ENCODE measurements around the gene SPRR2G. TPM values are rescaled to one million over a fixed set of nuclear protein-coding genes. Genes with fewer than 3 reads are reported as not detected.
"Not testable (repeated sequence)": the region's sequence is repeated elsewhere in the genome, so short reads cannot be mapped to it uniquely, and the experiment has no call there.

SPRR2G gene
- total RNA-seq: not detected

DNA sequence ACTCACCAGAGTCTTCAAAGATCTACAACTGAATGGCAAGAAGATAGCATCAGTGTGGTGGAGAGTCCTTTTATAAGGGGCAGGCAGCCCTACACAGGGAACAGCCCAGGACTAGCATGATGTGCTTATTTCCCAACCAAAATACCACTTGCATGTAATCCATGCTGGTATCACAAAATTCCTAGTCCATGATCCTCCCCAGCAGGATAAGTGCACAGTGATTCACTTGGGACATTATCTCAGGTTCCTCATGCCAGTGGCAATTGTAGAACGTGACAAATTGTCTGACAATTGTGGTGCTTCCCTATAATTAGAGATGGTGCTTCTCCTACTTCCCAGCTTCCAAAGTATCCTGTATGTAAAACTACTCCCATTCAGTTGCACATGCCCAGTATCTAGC is at the start of gene SPRR2G:
SPRR2G (minus strand) TSS at position 45 of the 400 bp plus-strand sequence. CDS start 780 bp downstream, outside the sequence.
- Histone ChIP-seq H3K9me3 (no peaks in the 10 kb centered on the region), H3K36me3 (replicated peaks in 1 of 2; ENCODE audit: insufficient read depth in 1 of 2, low read depth in 2 of 2) (no peaks in the 10 kb centered on the region), H3K4me3 (no peak within 1 kb of the TSS), H3K4me1 (no peaks in the 10 kb centered on the region), H3K27me3 (no peaks in the 10 kb centered on the region), H3K27ac (no peak within 1 kb of the TSS)
- DNase-seq (no peak), ATAC-seq (no peak)
- TF ChIP-seq POLR2A (IDR thresholded peaks at IDR 0.05): no peak
- TF ChIP-seq, protein P1, sequence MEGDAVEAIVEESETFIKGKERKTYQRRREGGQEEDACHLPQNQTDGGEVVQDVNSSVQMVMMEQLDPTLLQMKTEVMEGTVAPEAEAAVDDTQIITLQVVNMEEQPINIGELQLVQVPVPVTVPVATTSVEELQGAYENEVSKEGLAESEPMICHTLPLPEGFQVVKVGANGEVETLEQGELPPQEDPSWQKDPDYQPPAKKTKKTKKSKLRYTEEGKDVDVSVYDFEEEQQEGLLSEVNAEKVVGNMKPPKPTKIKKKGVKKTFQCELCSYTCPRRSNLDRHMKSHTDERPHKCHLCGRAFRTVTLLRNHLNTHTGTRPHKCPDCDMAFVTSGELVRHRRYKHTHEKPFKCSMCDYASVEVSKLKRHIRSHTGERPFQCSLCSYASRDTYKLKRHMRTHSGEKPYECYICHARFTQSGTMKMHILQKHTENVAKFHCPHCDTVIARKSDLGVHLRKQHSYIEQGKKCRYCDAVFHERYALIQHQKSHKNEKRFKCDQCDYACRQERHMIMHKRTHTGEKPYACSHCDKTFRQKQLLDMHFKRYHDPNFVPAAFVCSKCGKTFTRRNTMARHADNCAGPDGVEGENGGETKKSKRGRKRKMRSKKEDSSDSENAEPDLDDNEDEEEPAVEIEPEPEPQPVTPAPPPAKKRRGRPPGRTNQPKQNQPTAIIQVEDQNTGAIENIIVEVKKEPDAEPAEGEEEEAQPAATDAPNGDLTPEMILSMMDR (IDR thresholded peaks at IDR 0.05): no peak
- 54 to 61% methylated on average over 1 of the region's 1 CpG for WGBS, 2 donors
- intact Hi-C loops (cut with DNase I): no loop called here

DNA sequence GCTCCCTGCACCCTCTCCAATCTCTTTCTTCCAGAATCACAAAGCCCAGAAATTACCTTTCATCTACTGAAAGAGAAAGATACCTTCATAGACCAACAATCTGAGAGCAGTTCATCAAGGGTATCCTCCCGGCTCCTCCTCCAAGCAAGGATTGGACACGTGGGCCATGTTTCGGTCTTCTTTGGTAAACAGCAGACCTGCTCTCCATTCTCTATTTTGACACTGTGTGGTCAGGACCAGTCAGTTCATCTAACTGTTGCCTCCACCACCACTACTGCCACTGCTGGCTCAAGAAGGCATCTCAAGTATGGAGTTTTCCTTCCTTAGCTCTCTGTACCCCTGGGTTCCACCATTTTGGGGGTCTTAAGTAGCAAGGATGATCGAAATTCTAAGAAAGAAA is 44.5 kb upstream of the SPRR2G start:
- Histone ChIP-seq H3K4me3 (no peak overlapping the region), H3K36me3 (replicated peaks in 1 of 2; ENCODE audit: insufficient read depth in 1 of 2, low read depth in 2 of 2) (no peaks in the 10 kb centered on the region), H3K9me3 (no peaks in the 10 kb centered on the region), H3K27me3 (no peaks in the 10 kb centered on the region), H3K4me1 (no peaks in the 10 kb centered on the region), H3K27ac (no peak overlapping the region)
- WGBS, 2 donors: 43 to 67% methylated on average over 4 of the region's 4 CpGs
- TF ChIP-seq POLR2A (IDR thresholded peaks at IDR 0.05): no peak
- TF ChIP-seq, protein P1 (IDR thresholded peaks at IDR 0.05): no peak
- DNase-seq (no peak), ATAC-seq (no peak)
- intact Hi-C loops (cut with DNase I): no loop called here

DNA sequence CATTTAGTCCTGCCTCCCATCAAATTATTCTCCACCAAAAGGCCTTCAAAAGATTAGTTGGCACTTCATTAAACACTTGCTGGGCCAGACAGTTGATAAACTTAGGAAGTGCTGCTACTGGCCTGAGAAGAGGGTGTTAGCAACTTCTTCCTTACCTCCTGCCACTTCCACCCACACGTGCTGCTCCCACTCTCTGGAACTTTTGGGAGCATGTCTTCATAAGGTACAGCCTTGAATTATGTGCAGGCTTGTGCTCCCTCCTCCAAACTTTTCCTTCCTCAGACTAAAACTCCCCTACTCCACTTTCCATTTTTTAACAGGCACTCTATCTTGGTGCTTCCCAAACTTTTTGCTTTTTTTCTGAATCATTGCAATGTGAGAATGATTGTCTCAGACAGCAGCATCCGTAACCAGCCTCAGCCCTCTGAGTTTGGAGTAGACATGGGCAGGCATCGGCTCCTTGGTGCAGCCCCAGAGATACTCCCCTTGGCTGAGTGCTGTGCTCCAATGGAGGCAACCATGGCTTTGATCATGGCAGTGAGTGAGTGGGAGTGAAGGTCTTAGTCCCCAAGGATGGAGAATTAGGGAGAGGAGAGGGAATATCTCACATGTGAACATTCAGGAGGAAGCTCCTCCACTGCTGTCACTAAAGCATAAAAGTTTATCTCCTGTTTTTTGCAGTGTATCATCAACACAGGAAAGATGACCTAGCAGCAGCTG is 43.8 kb upstream of the SPRR2G start:
- TF ChIP-seq, protein P1 (IDR thresholded peaks at IDR 0.05): no peak
- no peak for TF ChIP-seq POLR2A (IDR thresholded peaks at IDR 0.05)
- no peaks in the 10 kb centered on the region for H3K9me3 ChIP-seq
- no peak for DNase-seq
- no peak overlapping the region for H3K4me3 ChIP-seq
- H3K27me3 ChIP-seq: no peaks in the 10 kb centered on the region
- intact Hi-C loops (cut with DNase I): loop anchor here (5.0 kb wide), 1 partner anchor 272 kb away; no protein-coding TSS in a partner anchor
- WGBS, 2 donors: 33 to 45% methylated on average over 3 of the region's 3 CpGs
- no peaks in the 10 kb centered on the region for H3K4me1 ChIP-seq
- H3K36me3 ChIP-seq (replicated peaks in 1 of 2; ENCODE audit: insufficient read depth in 1 of 2, low read depth in 2 of 2): no peaks in the 10 kb centered on the region
- ATAC-seq: no peak
- no peak overlapping the region for H3K27ac ChIP-seq

DNA sequence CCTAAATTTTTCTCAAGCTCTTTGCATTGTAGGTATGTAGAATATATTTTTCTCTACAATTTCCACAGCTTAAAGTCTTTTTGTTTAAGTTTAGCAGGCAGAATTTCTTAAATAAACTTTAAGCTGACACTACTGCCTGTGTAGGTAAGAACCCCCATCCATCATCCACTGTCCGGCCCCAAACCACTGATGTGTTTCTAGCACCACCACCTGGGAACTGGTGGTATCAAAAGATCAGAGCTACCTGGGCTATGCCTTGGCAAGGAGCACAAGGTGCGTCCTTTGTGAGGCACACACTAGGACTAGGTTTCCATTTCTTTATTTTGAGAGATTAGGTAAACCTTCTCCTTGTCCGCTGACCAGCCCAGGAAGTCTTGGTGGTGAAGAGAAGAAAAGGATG is 42.0 kb upstream of the SPRR2G start:
- TF ChIP-seq, protein P1 (IDR thresholded peaks at IDR 0.05): peak in 6 of 7 experiments; percentile 22 to 68 (median 56)
- no peak for TF ChIP-seq POLR2A (IDR thresholded peaks at IDR 0.05)
- Histone ChIP-seq H3K9me3 (no peaks in the 10 kb centered on the region), H3K27ac (no peak overlapping the region), H3K36me3 (replicated peaks in 1 of 2; ENCODE audit: insufficient read depth in 1 of 2, low read depth in 2 of 2) (no peaks in the 10 kb centered on the region), H3K27me3 (no peaks in the 10 kb centered on the region), H3K4me3 (no peak overlapping the region), H3K4me1 (no peaks in the 10 kb centered on the region)
- ATAC-seq (peak; percentile 52), DNase-seq (peak; percentile 20 to 36 (median 28))
- intact Hi-C loops (cut with DNase I): loop anchor here (5.0 kb wide), 1 partner anchor 270 kb away; no protein-coding TSS in a partner anchor
- 8 to 13% methylated on average over 3 of the region's 3 CpGs for WGBS, 2 donors

DNA sequence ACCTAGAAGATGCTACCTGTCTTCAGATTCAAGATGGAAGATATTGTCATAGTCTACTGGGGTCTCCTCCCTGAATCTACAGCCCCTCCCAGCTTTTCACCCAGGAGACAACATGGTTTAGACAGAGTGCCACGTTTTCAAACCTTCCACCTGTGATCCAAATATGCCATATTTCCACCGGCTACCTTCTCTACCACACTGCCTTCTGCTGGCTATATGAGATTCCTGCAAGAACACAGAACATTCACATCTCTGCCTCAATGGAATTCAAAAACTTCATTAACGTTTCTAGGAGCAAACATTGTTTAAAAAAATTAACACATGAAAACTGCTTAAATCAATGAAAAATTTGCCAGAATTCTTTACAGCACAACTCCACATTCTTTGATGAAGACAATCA is 39.7 kb upstream of the SPRR2G start:
- DNase-seq (peak in 3 of 4 donors; percentile 17 to 27 (median 25)), ATAC-seq (no peak)
- Histone ChIP-seq H3K36me3 (replicated peaks in 1 of 2; ENCODE audit: insufficient read depth in 1 of 2, low read depth in 2 of 2) (no peaks in the 10 kb centered on the region), H3K4me1 (no peaks in the 10 kb centered on the region), H3K27ac (no peak overlapping the region), H3K27me3 (no peaks in the 10 kb centered on the region), H3K9me3 (no peaks in the 10 kb centered on the region), H3K4me3 (no peak overlapping the region)
- TF ChIP-seq POLR2A (IDR thresholded peaks at IDR 0.05): no peak
- TF ChIP-seq, protein P1 (IDR thresholded peaks at IDR 0.05): peak in 6 of 7 experiments; percentile 38 to 75 (median 72)
- intact Hi-C loops (cut with DNase I): loop anchor here (5.0 kb wide), 1 partner anchor 268 kb away; no protein-coding TSS in a partner anchor
- 1 to 7% methylated on average over 3 of the region's 3 CpGs for WGBS, 2 donors

DNA sequence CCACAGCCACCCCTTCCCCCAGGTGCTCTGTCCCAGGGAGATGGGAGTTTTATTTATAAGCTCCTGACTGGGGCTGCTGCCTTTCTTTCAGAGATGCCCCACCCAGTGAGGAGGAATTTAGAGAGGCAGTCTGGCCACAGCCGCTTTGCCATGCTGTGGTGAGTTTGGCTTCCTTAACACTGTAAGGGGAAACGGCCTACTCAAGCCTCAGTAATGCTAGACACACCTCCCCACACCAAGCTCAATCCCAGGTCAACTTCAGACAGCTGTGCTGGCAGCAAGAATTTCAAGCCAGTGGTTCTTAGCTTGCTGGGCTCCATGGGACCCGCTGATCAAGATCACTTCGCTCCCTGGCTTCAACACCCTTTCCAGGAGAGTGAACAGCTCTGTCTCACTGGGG is 37.6 kb upstream of the SPRR2G start:
- H3K4me3 ChIP-seq; H3K9me3 ChIP-seq; H3K27me3 ChIP-seq; H3K4me1 ChIP-seq; H3K27ac ChIP-seq; intact Hi-C loops (cut with DNase I); ATAC-seq; DNase-seq; H3K36me3 ChIP-seq (replicated peaks in 1 of 2; ENCODE audit: insufficient read depth in 1 of 2, low read depth in 2 of 2): not testable (repeated sequence)
- 67 to 75% methylated on average over 2 to 4 of the region's 4 CpGs for WGBS, 2 donors
